RWPE1 (cell line): ENCODE results near the gene DIO3.
"Not testable (repeated sequence)": the region's sequence is repeated elsewhere in the genome, so short reads cannot be mapped to it uniquely, and the experiment has no call there.

Experiments used
- CTCF ChIA-PET: fragments of 350-600 bp; sonication (Branson Sonifier 250); formaldehyde crosslinking; extraction: SDS; loops from one replicate; lab custom pipeline; 2021; lab: Yijun Ruan, JAX
- POLR2A ChIA-PET: fragments of 400-600 bp; formaldehyde crosslinking; extraction: SDS; loops from one replicate; lab custom pipeline; 2020; ENCODE audit warnings: antibody characterized with exemption; ENCODE audit not compliant: low non-redundant PET; lab: Yijun Ruan, JAX
- DNase-seq: peaks from one replicate; pipeline ENCODE4 v3.0.0; 2012; ENCODE audit warnings: low spot score
- H3K27ac ChIP-seq: fragments of 450-650 bp; 2 replicates; pipeline ENCODE4 v1.5.1; 2017
- CTCF ChIP-seq: fragments of 450-650 bp; conservative IDR thresholded peaks from 2 replicates; pipeline ENCODE4 v1.5.1; 2017; ENCODE audit warnings: low read depth, mild to moderate bottlenecking

The DIO3 gene

GRCh38 chr14:101547961-101548669, 13.2 kb upstream of the DIO3 start:
- H3K27ac ChIP-seq: no peak overlapping the region
- no peak for TF ChIP-seq CTCF
- CTCF ChIA-PET: no interaction called here
- no peak for DNase-seq
- POLR2A ChIA-PET: no interaction called here

GRCh38 chr14:101548710-101549109, 12.6 kb upstream of the DIO3 start:
- ChIA-PET CTCF (no interaction called here), POLR2A (no interaction called here)
- no peak overlapping the region for H3K27ac ChIP-seq
- no peak for TF ChIP-seq CTCF
- DNase-seq: no peak

- no peak overlapping the region for H3K27ac ChIP-seq
- DNase-seq: no peak
- CTCF ChIA-PET: no interaction called here
- POLR2A ChIA-PET: no interaction called here
- TF ChIP-seq CTCF: no peak
Observed at GRCh38 chr14:101549154-101549553, 12.1 kb upstream of the DIO3 start.

DNA sequence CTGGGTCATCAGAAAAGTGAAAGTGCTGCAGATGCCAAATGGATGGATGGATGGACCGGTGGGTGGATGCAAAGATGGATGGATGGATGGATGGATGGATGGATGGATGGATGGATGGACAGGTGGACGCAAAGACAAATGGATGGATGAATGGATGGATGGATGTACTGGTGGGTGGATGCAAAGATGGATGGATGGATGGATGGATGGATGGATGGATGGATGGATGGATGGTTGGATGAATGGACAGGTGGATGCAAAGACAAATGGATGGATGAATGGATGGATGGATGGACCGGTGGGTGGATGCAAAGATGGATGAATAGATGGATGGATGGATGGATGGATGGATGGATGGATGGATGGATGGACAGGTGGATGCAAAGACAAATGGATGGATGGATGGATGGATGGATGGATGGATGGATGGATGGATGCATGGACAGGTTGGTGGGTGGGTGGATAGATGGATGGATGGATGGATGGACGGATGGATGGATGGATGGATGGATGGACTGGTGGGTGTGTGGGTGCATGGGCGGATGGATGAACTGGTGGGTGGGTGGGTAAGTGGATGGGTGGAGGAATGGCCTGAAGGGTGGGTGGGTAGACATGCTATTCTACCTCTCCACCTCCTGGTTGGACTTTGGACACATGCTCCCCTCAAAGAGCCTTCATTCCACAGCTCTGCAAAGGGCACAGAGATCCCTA, 10.9 kb upstream of the DIO3 start:
- CTCF ChIA-PET: interaction anchor here (0.6 kb wide), 1 partner anchor 463 kb away, joined by 4 read pairs; no protein-coding TSS in a partner anchor
- DNase-seq, POLR2A ChIA-PET, H3K27ac ChIP-seq: not testable (repeated sequence)

DNA sequence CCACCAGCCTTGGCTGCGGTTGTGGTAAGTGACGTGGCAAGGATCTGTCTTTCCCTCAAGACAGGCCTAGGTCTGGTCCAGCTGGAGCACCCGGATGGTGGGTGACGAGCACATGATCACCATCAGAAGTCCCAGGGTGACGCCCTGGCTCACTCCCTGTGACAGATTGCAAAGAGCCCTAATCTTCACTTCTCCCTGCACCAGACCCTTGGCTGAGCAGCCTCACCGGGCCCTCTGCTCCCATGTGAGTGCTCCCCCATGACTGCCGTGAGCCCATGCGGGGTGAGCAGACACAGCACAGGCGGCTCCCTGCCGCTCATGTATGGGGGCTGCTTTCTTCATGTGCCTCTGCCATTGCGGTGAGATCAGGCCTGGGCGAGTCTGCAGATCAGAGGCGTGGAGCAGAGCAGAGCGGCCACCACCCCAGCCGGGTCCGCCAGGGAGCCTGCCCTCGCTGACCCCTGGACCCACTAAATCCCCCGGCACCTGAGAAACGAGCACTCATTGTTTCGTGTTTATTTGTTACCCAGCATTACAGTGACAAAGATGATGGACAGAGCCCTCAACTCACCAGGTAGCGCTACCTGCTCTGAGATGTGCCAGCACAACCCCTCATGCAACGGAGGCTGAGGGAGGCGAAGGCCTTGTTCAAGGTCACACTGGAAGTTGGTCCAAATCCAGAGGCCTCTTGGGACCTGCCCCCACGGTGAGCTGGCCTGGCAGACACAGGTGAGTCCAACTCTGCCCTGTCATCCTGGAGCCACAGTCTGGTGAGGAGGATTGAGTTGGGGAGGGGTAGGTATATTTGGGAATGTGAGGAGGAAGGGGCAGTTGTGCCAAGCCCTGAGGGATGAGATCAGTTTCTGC, 9.3 kb upstream of the DIO3 start:
- no peak overlapping the region for H3K27ac ChIP-seq
- ChIA-PET CTCF (no interaction called here), POLR2A (no interaction called here)
- no peak for TF ChIP-seq CTCF
- no peak for DNase-seq

DNA sequence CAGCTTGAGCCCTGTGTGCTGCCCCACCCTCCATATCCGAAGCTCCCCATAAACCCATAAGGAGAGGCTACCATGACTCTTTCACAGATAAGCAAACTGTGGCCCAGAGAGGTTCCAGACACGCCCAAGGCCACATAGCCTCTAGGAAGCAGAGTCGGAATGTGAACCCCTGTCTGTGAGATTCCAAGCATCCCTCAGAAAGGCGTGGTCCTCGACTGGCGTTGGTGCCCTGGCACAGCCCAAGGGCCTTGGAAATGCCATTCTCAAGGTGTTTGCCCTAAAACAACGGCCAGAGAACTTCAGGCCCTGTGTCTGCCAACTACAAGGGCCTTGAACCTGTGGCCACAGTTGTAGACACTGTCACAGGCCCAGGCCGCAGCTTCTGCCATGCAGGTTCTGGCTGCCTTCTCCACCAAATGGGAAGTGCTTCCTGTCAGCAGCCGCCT, 8.5 kb upstream of the DIO3 start:
- ChIA-PET POLR2A (no interaction called here), CTCF (interaction anchor here (0.6 kb wide), 1 partner anchor 1150 kb away, joined by 5 read pairs; no protein-coding TSS in a partner anchor)
- TF ChIP-seq CTCF: no peak
- no peak overlapping the region for H3K27ac ChIP-seq
- DNase-seq: peak; percentile 46
